H1 (cell line): ENCODE measurements around the gene PHKA2. TPM values are rescaled to one million over a fixed set of nuclear protein-coding genes. Genes with fewer than 3 reads are reported as not detected.

Experiments
- CTCF ChIA-PET: fragments of 300-600 bp; sonication (Branson Sonifier 250); formaldehyde crosslinking; loops from one replicate; lab custom pipeline; 2021; ENCODE audit not compliant: partially characterized antibody; lab: Charles Lee
- POLR2A ChIA-PET: fragments of 300-600 bp; sonication (Branson Sonifier 250); formaldehyde crosslinking; loops from one replicate; lab custom pipeline; 2021; ENCODE audit warnings: inconsistent platforms; ENCODE audit not compliant: partially characterized antibody; lab: Charles Lee
- DNase-seq, 2 experiments: peaks; one replicate each; pipeline versions ENCODE4 v3.0.0 to v3.0.0-alpha.2; 2010 to 2022; ENCODE audit warnings: low spot score in 2 of 2, low read depth in 1 of 2, mixed read lengths in 1 of 2
- FAIRE-seq: peaks from 2 replicates; lab custom pipeline; 2011; peaks lifted over from hg19 to GRCh38; lab: Jason Lieb, UNC
- H2AFZ ChIP-seq: 2 replicates; pipeline ENCODE4 v1.8.1; 2012; ENCODE audit warnings: low read length, inconsistent platforms
- H2AK5ac ChIP-seq: 2 replicates; pipeline ENCODE4 v1.6.1; 2013; ENCODE audit warnings: low read depth, low read length
- H2BK120ac ChIP-seq: replicated peaks from 2 replicates; pipeline ENCODE3; 2013; ENCODE audit warnings: low read depth, low read length, inconsistent platforms
- H2BK12ac ChIP-seq: 2 replicates; pipeline ENCODE4 v1.6.1; 2013; ENCODE audit warnings: low read depth, low read length
- H2BK15ac ChIP-seq: 2 replicates; pipeline ENCODE4 v1.6.1; 2013; ENCODE audit warnings: low read length
- H2BK20ac ChIP-seq: 2 replicates; pipeline ENCODE4 v1.6.1; 2013; ENCODE audit warnings: low read length
- H2BK5ac ChIP-seq: 2 replicates; pipeline ENCODE4 v1.6.1; 2013; ENCODE audit warnings: low read depth, low read length
- H3K14ac ChIP-seq: 2 replicates; pipeline ENCODE4 v1.6.1; 2013; ENCODE audit warnings: inconsistent platforms; ENCODE audit not compliant: insufficient read length
- H3K18ac ChIP-seq: 2 replicates; pipeline ENCODE4 v1.6.1; 2013; ENCODE audit warnings: low read length; ENCODE audit errors: extremely low read depth
- H3K23ac ChIP-seq: 2 replicates; pipeline ENCODE4 v1.6.1; 2013; ENCODE audit warnings: inconsistent platforms; ENCODE audit not compliant: insufficient read length
- H3K23me2 ChIP-seq: 2 replicates; pipeline ENCODE4 v1.6.1; 2013; ENCODE audit warnings: low read depth, low read length
- H3K27ac ChIP-seq: 2 replicates; pipeline ENCODE4 v1.6.1; 2011; ENCODE audit warnings: low read depth, low read length, inconsistent platforms
- H3K27me3 ChIP-seq, 4 experiments: replicated peaks in 1 of 4; 1 replicate in 1 of 4; 2 replicates in 3 of 4; pipeline versions ENCODE4 v1.6.1 to v1.8.1; 2011 to 2013; ENCODE audit warnings: low read length in 3 of 4, mild to moderate bottlenecking in 3 of 4, inconsistent platforms in 2 of 4, mixed read lengths in 2 of 4, moderate library complexity in 1 of 4; ENCODE audit not compliant: control insufficient read depth in 3 of 4, insufficient read depth in 3 of 4; ENCODE audit errors: extremely low read depth in 1 of 4
- H3K36me3 ChIP-seq, 4 experiments: 2 replicates each; pipeline versions ENCODE4 v1.6.1 to v1.8.1; 2011 to 2013; ENCODE audit warnings: mild to moderate bottlenecking in 4 of 4, low read length in 3 of 4, moderate library complexity in 2 of 4, control low read depth in 1 of 4, inconsistent platforms in 1 of 4; ENCODE audit not compliant: insufficient read depth in 4 of 4, control insufficient read depth in 2 of 4
- H3K4ac ChIP-seq: replicated peaks from 2 replicates; pipeline ENCODE3; 2013; ENCODE audit warnings: low read length, low read depth, mixed read lengths, inconsistent platforms; ENCODE audit not compliant: insufficient read length
- H3K4me1 ChIP-seq, 4 experiments: replicated peaks in 1 of 4; 1 replicate in 1 of 4; 2 replicates in 3 of 4; pipeline versions ENCODE4 v1.6.1 to v1.8.1; 2011 to 2013; ENCODE audit warnings: low read length in 3 of 4, inconsistent platforms in 2 of 4, mixed read lengths in 1 of 4; ENCODE audit not compliant: insufficient read depth in 4 of 4, control insufficient read depth in 3 of 4
- H3K4me2 ChIP-seq, 2 experiments: 2 replicates each; pipeline versions ENCODE4 v1.6.1 to v1.8.1; 2011 to 2013; ENCODE audit warnings: low read depth in 2 of 2, low read length in 2 of 2, control low read depth in 1 of 2, inconsistent platforms in 1 of 2, mild to moderate bottlenecking in 1 of 2; ENCODE audit not compliant: insufficient read depth in 1 of 2
- H3K4me3 ChIP-seq, 4 experiments: fragments of 200-600, 300-600 bp in 1 of 4; sonication (generic), shearing (Covaris generic), sonication (Bioruptor Twin) in 1 of 4; 2 replicates each; pipeline versions ENCODE4 v1.5.1 to v1.8.1; 2011 to 2016; ENCODE audit warnings: low read length in 4 of 4, low read depth in 3 of 4, control low read depth in 2 of 4, inconsistent platforms in 2 of 4, mild to moderate bottlenecking in 2 of 4, mixed read lengths in 1 of 4, moderate library complexity in 1 of 4; ENCODE audit not compliant: insufficient read depth in 2 of 4; ENCODE audit errors: extremely low read depth in 1 of 4
- H3K56ac ChIP-seq: replicated peaks from 2 replicates; pipeline ENCODE3; 2013; ENCODE audit warnings: low read depth, mild to moderate bottlenecking, mixed read lengths, low read length, inconsistent platforms; ENCODE audit not compliant: insufficient read length
- H3K79me1 ChIP-seq: 2 replicates; pipeline ENCODE4 v1.6.1; 2013; ENCODE audit warnings: low read depth, low read length, control low read depth
- H3K79me2 ChIP-seq, 2 experiments: 2 replicates each; pipeline versions ENCODE4 v1.6.1 to v1.8.1; 2012 to 2013; ENCODE audit warnings: low read length in 2 of 2, mild to moderate bottlenecking in 2 of 2, inconsistent platforms in 1 of 2; ENCODE audit not compliant: insufficient read depth in 2 of 2, control insufficient read depth in 1 of 2
- H3K9ac ChIP-seq, 4 experiments: replicated peaks in 1 of 4; 1 replicate in 1 of 4; 2 replicates in 3 of 4; pipeline versions ENCODE4 v1.6.1 to v1.8.1; 2011 to 2013; ENCODE audit warnings: low read depth in 3 of 4, low read length in 3 of 4, control low read depth in 2 of 4, mild to moderate bottlenecking in 2 of 4, moderate library complexity in 2 of 4, inconsistent platforms in 1 of 4; ENCODE audit errors: extremely low read depth in 1 of 4
- H3K9me3 ChIP-seq, 2 experiments: 2 replicates each; pipeline versions ENCODE4 v1.6.1 to v1.8.1; 2012 to 2013; ENCODE audit warnings: mild to moderate bottlenecking in 2 of 2, moderate library complexity in 2 of 2, control low read depth in 1 of 2, inconsistent platforms in 1 of 2, low read depth in 1 of 2, low read length in 1 of 2, mixed read lengths in 1 of 2; ENCODE audit not compliant: insufficient read depth in 2 of 2
- H4K20me1 ChIP-seq, 2 experiments: replicated peaks in 1 of 2; 2 replicates each; pipeline versions ENCODE3 to v1.8.1; 2011 to 2013; ENCODE audit warnings: inconsistent platforms in 2 of 2, low read length in 2 of 2, mild to moderate bottlenecking in 1 of 2; ENCODE audit not compliant: insufficient read depth in 2 of 2, control insufficient read depth in 1 of 2
- H4K5ac ChIP-seq: 2 replicates; pipeline ENCODE4 v1.6.1; 2013; ENCODE audit warnings: low read length, low read depth, mixed read lengths, inconsistent platforms; ENCODE audit not compliant: insufficient read length
- H4K8ac ChIP-seq: 2 replicates; pipeline ENCODE4 v1.8.0; 2013; ENCODE audit warnings: mild to moderate bottlenecking, moderate library complexity, low read length, inconsistent platforms; ENCODE audit not compliant: insufficient read depth; ENCODE audit errors: extremely low read depth
- H4K91ac ChIP-seq: replicated peaks from 2 replicates; pipeline ENCODE3; 2013; ENCODE audit warnings: low read length, mixed read lengths, inconsistent platforms; ENCODE audit not compliant: insufficient read length
- ASH2L ChIP-seq: fragments of 200-600, 300-600 bp; sonication (generic); IDR thresholded peaks from one replicate; pipeline ENCODE4 v1.7.1; 2017; ENCODE audit warnings: low read length
- BRCA1 ChIP-seq: IDR thresholded peaks from 2 replicates; pipeline ENCODE4 v1.6.1; 2012; ENCODE audit warnings: low read depth, low read length, improper control_type of control experiment
- CBX5 ChIP-seq: fragments of 300-800, 300-1000 bp; sonication (generic); IDR thresholded peaks from 2 replicates; pipeline ENCODE4 v1.7.1; 2016; ENCODE audit warnings: antibody characterized with exemption, low read length, low read depth
- JUN ChIP-seq: IDR thresholded peaks from 2 replicates; pipeline ENCODE4 v1.6.1; 2011; ENCODE audit warnings: low read depth, mild to moderate bottlenecking, improper control_type of control experiment, low read length
- NANOG ChIP-seq: IDR thresholded peaks from 2 replicates; pipeline ENCODE4 v1.6.1; 2011; ENCODE audit warnings: low read length, low read depth, mild to moderate bottlenecking, inconsistent platforms; ENCODE audit not compliant: insufficient read depth, poor library complexity, severe bottlenecking
- WGBS, 2 experiments: shearing (Covaris generic) in 1 of 2; methylation state at CpG; one replicate each; pipeline versions ENCODE4 v1.1.6 to v1.1.7; 2013 to 2015; ENCODE audit warnings: low lambda C conversion rate in 2 of 2, mixed read lengths in 2 of 2, inconsistent platforms in 1 of 2, low coverage in 1 of 2, missing lambda C conversion rate in 1 of 2; ENCODE audit not compliant: insufficient replicate concordance in 2 of 2, insufficient coverage in 1 of 2, insufficient read length in 1 of 2; ENCODE audit errors: extremely low coverage in 1 of 2, missing lambda C conversion rate in 1 of 2; 5-methylcytosine and 5-hydroxymethylcytosine counted together
- polyA plus RNA-seq, 7 experiments: library from polyadenylated mRNA; depleted of rRNA in 3 of 7; stranded (reverse) in 5 of 7; unstranded in 2 of 7; fragments of >200 nt in 5 of 7; fragments of 200-250 nt in 2 of 7; gene quantifications; 1 replicate in 5 of 7; 2 replicates in 1 of 7; 4 replicates in 1 of 7; pipeline versions ENCODE4 v1.2.1 to v1.2.3, GENCODE V29; 2011 to 2013; ENCODE audit warnings: missing spikeins in 2 of 7, mixed read lengths in 2 of 7
- total RNA-seq: library from RNA; stranded (reverse); fragmentation: NEBNext Ultra II Directional; extraction: Animal tissue kit (Norgen Biotek cat#: 25700); gene quantifications from 2 replicates; pipeline ENCODE4 v1.2.1, GENCODE V29; 2021
- TF ChIP-seq, protein P1 (sequence below): IDR thresholded peaks from 2 replicates; pipeline ENCODE4 v1.6.1; 2012; ENCODE audit warnings: inconsistent platforms
- TF ChIP-seq, protein P2 (sequence below), 3 experiments: IDR thresholded peaks; 1 replicate in 2 of 3; 2 replicates in 1 of 3; pipeline versions ENCODE4 v1.5.1 to v1.6.1; 2011; ENCODE audit warnings: low read length in 3 of 3, mild to moderate bottlenecking in 3 of 3, inconsistent platforms in 2 of 3, low read depth in 1 of 3, moderate library complexity in 1 of 3; ENCODE audit not compliant: insufficient read depth in 1 of 3; ENCODE audit errors: control extremely low read depth in 1 of 3

The PHKA2 gene
- total and polyA plus RNA-seq, 2 of the 8 experiments (the other 6 are each of a cell fraction or from before 2014, with no cell fraction given), result 28.1 to 35.8 TPM

DNA sequence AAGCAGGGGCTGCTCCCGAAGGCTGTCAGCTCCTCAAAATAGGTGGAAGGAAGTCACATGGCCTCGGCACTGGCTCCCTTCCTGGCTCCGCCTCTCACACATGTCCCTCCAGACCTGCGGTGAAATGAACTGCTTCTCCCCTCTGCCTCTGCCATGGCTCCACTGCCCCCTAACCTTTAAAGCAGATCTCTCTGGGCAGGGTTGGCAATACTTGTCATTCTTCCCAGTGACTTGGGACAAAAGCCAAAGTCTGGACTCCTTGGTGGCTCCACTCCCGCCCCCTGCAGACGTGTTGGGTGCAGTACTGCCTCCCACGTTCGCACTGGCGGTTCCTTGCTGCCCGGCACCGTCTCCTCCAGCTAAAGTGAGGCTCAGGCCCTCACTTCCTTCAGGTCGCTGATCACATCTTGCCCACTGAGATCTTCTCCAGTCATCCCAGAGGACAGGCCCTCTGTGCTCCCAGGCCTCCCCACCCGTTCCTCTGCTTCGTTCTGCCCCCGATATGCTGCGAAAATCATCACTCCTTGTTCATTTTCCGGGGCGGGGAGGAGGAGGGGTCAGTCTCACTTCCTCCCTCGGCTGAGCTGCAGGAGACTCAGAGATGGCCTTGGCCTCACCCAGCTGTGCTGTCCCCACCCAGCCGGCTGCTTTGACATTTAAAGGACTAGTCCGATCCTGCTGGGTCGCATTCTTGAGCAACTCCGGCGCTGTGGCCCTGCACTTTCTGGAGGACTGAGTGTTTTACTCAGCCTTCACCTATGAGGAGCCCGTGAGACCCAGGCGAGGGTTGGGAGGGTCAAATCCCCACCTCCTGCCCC lies 97.4 kb downstream of the PHKA2 start:
- H3K14ac ChIP-seq, result no peak overlapping the region
- H3K4ac ChIP-seq, result no peak overlapping the region
- peaks cover 0 to 10% (median 2%) of the 10 kb centered on the region in 4 experiments; a peak in 2 of 7 replicates for H3K4me1 ChIP-seq
- H3K9me3 ChIP-seq, result no peaks in the 10 kb centered on the region
- no peak overlapping the region for H4K91ac ChIP-seq
- no peak overlapping the region for H2BK120ac ChIP-seq
- FAIRE-seq (no peak), DNase-seq (peak in 1 of 2 experiments; percentile 59)
- H4K5ac ChIP-seq, result peak overlapping the region; percentile 41
- H2BK12ac ChIP-seq, result 0 out of 2 replicates have a peak overlapping the region, but pooled peaks have one; percentile 9
- H4K8ac ChIP-seq, result no peak overlapping the region
- ChIA-PET POLR2A (interaction anchor here (0.6 to 1.2 kb wide), 6 partner anchors 17 to 462 kb away, joined by 3 to 4 read pairs (median 3); no protein-coding TSS in a partner anchor), CTCF (interaction anchor here (0.7 to 2.2 kb wide), 9 partner anchors 10 to 476 kb away, joined by 3 to 13 read pairs (median 4); no protein-coding TSS in a partner anchor)
- H3K4me3 ChIP-seq, result peak overlapping the region; percentile 23 to 53 (median 30); a peak in 7 of 8 replicates
- H3K27me3 ChIP-seq, result no peaks in the 10 kb centered on the region; a peak in 1 of 7 replicates
- H2BK20ac ChIP-seq, result no peak overlapping the region
- H3K4me2 ChIP-seq, result peak overlapping the region; percentile 79 to 91
- no peaks in the 10 kb centered on the region for H3K79me2 ChIP-seq
- no peak overlapping the region for H2AFZ ChIP-seq
- peaks cover 10% of the 10 kb centered on the region; the same call in 1 of the 2 replicates for H3K23me2 ChIP-seq
- H2BK15ac ChIP-seq, result no peak overlapping the region
- H2BK5ac ChIP-seq, result no peak overlapping the region; the same call in 1 of the 2 replicates
- H3K23ac ChIP-seq, result no peak overlapping the region
- H3K18ac ChIP-seq, result peak overlapping the region; percentile 93
- H4K20me1 ChIP-seq, result no peaks in the 10 kb centered on the region
- H3K9ac ChIP-seq, result 0 out of 7 replicates have a peak overlapping the region, but pooled peaks of 1 of the 4 experiments have one; percentile 27
- WGBS, 2 experiments, result 14% methylated on average over 19 of the region's 26 CpGs; no CpG with 5 or more reads in 1 of the 2 experiments
- no peaks in the 10 kb centered on the region for H3K36me3 ChIP-seq
- H3K56ac ChIP-seq, result no peak overlapping the region
- no peak overlapping the region for H3K27ac ChIP-seq
- no peaks in the 10 kb centered on the region for H3K79me1 ChIP-seq
- H2AK5ac ChIP-seq, result no peak overlapping the region
- TF ChIP-seq JUN (no peak), CBX5 (no peak), NANOG (no peak), BRCA1 (no peak), ASH2L (peak; percentile 43)
- TF ChIP-seq, protein P1, sequence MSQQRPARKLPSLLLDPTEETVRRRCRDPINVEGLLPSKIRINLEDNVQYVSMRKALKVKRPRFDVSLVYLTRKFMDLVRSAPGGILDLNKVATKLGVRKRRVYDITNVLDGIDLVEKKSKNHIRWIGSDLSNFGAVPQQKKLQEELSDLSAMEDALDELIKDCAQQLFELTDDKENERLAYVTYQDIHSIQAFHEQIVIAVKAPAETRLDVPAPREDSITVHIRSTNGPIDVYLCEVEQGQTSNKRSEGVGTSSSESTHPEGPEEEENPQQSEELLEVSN, result peak; percentile 21; the same call in 1 of the 2 replicates
- TF ChIP-seq, protein P2, sequence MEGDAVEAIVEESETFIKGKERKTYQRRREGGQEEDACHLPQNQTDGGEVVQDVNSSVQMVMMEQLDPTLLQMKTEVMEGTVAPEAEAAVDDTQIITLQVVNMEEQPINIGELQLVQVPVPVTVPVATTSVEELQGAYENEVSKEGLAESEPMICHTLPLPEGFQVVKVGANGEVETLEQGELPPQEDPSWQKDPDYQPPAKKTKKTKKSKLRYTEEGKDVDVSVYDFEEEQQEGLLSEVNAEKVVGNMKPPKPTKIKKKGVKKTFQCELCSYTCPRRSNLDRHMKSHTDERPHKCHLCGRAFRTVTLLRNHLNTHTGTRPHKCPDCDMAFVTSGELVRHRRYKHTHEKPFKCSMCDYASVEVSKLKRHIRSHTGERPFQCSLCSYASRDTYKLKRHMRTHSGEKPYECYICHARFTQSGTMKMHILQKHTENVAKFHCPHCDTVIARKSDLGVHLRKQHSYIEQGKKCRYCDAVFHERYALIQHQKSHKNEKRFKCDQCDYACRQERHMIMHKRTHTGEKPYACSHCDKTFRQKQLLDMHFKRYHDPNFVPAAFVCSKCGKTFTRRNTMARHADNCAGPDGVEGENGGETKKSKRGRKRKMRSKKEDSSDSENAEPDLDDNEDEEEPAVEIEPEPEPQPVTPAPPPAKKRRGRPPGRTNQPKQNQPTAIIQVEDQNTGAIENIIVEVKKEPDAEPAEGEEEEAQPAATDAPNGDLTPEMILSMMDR (IDR thresholded peaks at IDR 0.05; ENCODE audit: control extremely low read depth in 1 of 3, insufficient read depth in 1 of 3, low read depth in 1 of 3, low read length in 3 of 3), result peak in 2 of 3 experiments; percentile 33 to 48; a peak in 3 of 4 replicates
